Measurements from ENCODE around the gene SLC44A3.

The SLC44A3 gene

GRCh38 chr1:94898491-94899385, 78.6 kb downstream of the SLC44A3 start:
- TF ChIP-seq, protein P1, sequence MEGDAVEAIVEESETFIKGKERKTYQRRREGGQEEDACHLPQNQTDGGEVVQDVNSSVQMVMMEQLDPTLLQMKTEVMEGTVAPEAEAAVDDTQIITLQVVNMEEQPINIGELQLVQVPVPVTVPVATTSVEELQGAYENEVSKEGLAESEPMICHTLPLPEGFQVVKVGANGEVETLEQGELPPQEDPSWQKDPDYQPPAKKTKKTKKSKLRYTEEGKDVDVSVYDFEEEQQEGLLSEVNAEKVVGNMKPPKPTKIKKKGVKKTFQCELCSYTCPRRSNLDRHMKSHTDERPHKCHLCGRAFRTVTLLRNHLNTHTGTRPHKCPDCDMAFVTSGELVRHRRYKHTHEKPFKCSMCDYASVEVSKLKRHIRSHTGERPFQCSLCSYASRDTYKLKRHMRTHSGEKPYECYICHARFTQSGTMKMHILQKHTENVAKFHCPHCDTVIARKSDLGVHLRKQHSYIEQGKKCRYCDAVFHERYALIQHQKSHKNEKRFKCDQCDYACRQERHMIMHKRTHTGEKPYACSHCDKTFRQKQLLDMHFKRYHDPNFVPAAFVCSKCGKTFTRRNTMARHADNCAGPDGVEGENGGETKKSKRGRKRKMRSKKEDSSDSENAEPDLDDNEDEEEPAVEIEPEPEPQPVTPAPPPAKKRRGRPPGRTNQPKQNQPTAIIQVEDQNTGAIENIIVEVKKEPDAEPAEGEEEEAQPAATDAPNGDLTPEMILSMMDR (IDR thresholded peaks at IDR 0.05; ENCODE audit: low read depth, low read length), result no peak
- Histone ChIP-seq H3K9me3 (ENCODE audit: severe bottlenecking) (no peaks in the 10 kb centered on the region), H3K27me3 (ENCODE audit: insufficient read depth, low read depth, severe bottlenecking) (no peaks in the 10 kb centered on the region), H3K27ac (no peak overlapping the region), H3K4me3 (ENCODE audit: low read depth, low read length) (no peak overlapping the region), H3K36me3 (peaks cover 8% of the 10 kb centered on the region)
- no peak for DNase-seq

DNA sequence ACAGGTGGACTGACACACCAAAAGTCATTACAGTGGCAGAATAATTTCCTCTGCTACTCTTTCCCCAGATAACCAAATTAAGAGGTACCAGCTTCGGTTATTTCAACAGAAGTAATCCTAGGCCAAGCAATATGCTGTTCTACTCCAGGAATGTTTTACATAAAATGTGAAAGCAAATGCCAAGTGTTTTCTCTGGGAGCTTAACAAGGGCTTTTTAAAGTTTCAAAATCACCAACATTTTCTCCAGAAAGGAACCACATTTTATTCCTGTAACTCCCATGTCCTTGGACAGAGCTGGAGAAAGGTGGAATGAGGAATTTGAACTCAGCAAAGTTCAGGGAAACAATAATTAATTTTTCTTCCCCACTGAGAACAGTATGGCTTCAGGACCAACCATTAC, 79.6 kb downstream of the SLC44A3 start:
- Histone ChIP-seq H3K36me3 (peaks cover 8% of the 10 kb centered on the region), H3K27me3 (ENCODE audit: insufficient read depth, low read depth, severe bottlenecking) (no peaks in the 10 kb centered on the region), H3K9me3 (ENCODE audit: severe bottlenecking) (no peaks in the 10 kb centered on the region), H3K27ac (no peak overlapping the region), H3K4me3 (ENCODE audit: low read depth, low read length) (no peak overlapping the region)
- DNase-seq, result no peak
- TF ChIP-seq, protein P1 (IDR thresholded peaks at IDR 0.05; ENCODE audit: low read depth, low read length), result no peak

DNA sequence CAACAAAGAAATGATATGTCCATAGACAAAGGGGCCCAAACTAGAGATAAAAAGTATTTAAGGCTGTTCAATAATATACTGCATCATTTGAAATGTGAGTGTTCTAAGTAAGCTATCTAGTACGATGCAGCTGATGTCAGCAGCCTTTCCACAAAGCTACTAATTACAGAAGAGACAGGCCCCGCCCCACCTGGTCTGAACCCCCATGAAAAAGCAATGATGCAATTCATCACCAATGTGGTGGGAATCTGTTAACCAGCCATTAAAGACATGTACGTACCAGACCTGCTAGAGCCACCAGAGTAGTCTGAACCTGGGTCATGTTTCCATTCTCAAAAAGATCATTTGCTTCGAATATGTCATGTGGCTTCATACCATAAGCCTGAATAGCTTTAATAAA, 81.7 kb downstream of the SLC44A3 start:
- H3K27ac ChIP-seq, result no peak overlapping the region

DNA sequence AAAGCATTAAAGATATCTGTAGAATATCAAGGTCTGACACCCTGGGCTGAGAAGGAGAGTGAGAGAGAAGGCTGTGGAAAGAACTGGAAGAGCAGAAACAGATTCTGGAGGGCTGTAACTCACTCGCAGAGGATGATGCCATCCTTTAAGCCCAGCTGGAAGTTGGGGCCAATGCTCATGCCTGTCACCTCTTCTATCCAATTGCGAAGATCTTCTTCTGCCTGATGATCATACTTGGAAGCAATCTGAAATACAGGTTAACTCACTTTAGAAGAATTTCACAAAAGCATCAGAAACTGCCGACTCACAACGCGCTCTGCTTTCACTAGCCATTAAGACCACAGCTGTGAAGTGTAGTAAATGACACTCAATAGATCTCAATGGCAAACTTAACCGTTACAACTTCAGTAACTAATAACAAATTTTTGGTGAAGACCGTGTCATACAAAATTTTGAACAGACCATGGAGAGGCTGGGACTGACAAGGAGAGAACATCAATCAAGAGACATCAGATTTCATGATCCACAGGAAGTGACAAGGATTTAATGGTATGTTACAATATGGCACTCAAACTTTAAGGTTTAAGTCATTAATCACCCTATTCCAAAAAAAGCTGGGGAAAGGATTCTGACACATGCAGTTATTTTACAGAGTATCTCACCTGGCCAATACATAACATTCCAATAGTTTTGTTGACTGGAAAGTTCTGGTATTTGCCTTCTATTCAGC, 83.3 kb downstream of the SLC44A3 start:
- no peak overlapping the region for H3K27ac ChIP-seq
- H3K9me3 ChIP-seq (ENCODE audit: severe bottlenecking), result no peaks in the 10 kb centered on the region
- H3K36me3 ChIP-seq, result no peaks in the 10 kb centered on the region; the same call in none of the 2 replicates
- no peaks in the 10 kb centered on the region for H3K27me3 ChIP-seq (ENCODE audit: insufficient read depth, low read depth, severe bottlenecking)
- TF ChIP-seq, protein P1 (IDR thresholded peaks at IDR 0.05; ENCODE audit: low read depth, low read length), result no peak
- no peak overlapping the region for H3K4me3 ChIP-seq (ENCODE audit: low read depth, low read length)
- no peak for DNase-seq

More for the DNA sequence above, 81.7 kb downstream of the SLC44A3 start:
- TF ChIP-seq, protein P1 (IDR thresholded peaks at IDR 0.05; ENCODE audit: low read depth, low read length), result no peak
- DNase-seq, result no peak
- Histone ChIP-seq H3K27me3 (ENCODE audit: insufficient read depth, low read depth, severe bottlenecking) (no peaks in the 10 kb centered on the region), H3K4me3 (ENCODE audit: low read depth, low read length) (no peak overlapping the region), H3K36me3 (no peaks in the 10 kb centered on the region; the same call in none of the 2 replicates), H3K9me3 (ENCODE audit: severe bottlenecking) (no peaks in the 10 kb centered on the region)

DNA sequence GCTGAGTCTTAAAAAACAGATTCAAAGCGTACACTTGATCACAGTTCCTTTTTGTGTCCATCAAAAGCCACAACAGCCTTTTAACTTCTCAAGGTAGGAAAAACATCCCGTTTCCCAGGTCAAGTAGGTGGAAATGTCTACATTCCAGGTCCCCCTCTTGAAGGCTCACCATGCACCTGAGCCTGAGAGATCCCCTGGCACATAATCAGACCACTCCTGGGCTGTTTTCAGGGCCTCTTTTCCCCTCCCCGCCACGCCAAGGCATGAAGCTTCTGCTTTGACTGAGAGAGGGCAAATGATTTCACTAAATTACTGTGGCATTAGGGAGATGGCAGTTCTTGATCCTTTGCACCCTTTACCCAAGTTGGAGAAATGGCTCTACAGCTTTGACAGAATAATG, 85.0 kb downstream of the SLC44A3 start:
- H3K9me3 ChIP-seq (ENCODE audit: severe bottlenecking), result no peaks in the 10 kb centered on the region
- no peaks in the 10 kb centered on the region for H3K27me3 ChIP-seq (ENCODE audit: insufficient read depth, low read depth, severe bottlenecking)
- no peak for DNase-seq
- TF ChIP-seq, protein P1 (IDR thresholded peaks at IDR 0.05; ENCODE audit: low read depth, low read length), result no peak
- H3K4me3 ChIP-seq (ENCODE audit: low read depth, low read length), result no peak overlapping the region
- H3K27ac ChIP-seq, result no peak overlapping the region
- no peaks in the 10 kb centered on the region; the same call in 1 of the 2 replicates for H3K36me3 ChIP-seq

Data from WERI-Rb-1 (cell line).